Liver (tissue), 3 donors: Measurements from ENCODE around the gene ATE1.

Experiments used
- CTCF ChIP-seq: fragments of 150-350 bp; IDR thresholded peaks from 2 replicates; pipeline ENCODE4 v1.5.1; 2017; ENCODE audit warnings: improper control_type of control experiment, low read depth, low read length; ENCODE audit not compliant: missing input control
- TF ChIP-seq, protein P1 (sequence below): IDR thresholded peaks from 2 replicates; pipeline ENCODE4 v1.6.1; 2016; ENCODE audit warnings: antibody characterized with exemption
- donor health status: healthy.
- donor health status: healthy.

- TF ChIP-seq CTCF = no peak
- TF ChIP-seq, protein P1, sequence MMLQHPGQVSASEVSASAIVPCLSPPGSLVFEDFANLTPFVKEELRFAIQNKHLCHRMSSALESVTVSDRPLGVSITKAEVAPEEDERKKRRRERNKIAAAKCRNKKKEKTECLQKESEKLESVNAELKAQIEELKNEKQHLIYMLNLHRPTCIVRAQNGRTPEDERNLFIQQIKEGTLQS = no peak
These were observed 65.2 kb downstream of the ATE1 start for GRCh38 chr10:121862649-121863048.
